ENCODE data around the gene ARHGAP40. TPM values are rescaled to one million over a fixed set of nuclear protein-coding genes. Genes with fewer than 3 reads are reported as not detected.

ARHGAP40 gene
- total RNA-seq, 1 donor from 2014 or later: 1.1 TPM

GRCh38 chr20:38599410-38599882 lies 2.2 kb upstream of the ARHGAP40 start:
- no peaks in the 10 kb centered on the region for H3K27me3 ChIP-seq (ENCODE audit: control insufficient read depth, insufficient read depth, low read length)
- FAIRE-seq: no peak
- TF ChIP-seq CTCF (IDR thresholded peaks at IDR 0.05; ENCODE audit: insufficient read depth, low read length, severe bottlenecking): no peak
- no peak overlapping the region for H3K4me3 ChIP-seq (ENCODE audit: low read depth, low read length)
- DNase-seq (ENCODE audit: low read depth): peak; percentile 50
- no peaks in the 10 kb centered on the region for H3K36me3 ChIP-seq (ENCODE audit: control insufficient read depth, insufficient read depth, low read length)

- FAIRE-seq: no peak
- H3K36me3 ChIP-seq (ENCODE audit: control insufficient read depth, insufficient read depth, low read length): no peaks in the 10 kb centered on the region
- H3K27me3 ChIP-seq (ENCODE audit: control insufficient read depth, insufficient read depth, low read length): no peaks in the 10 kb centered on the region
Measured at GRCh38 chr20:38600057-38600456, 1.6 kb upstream of the ARHGAP40 start.

DNA sequence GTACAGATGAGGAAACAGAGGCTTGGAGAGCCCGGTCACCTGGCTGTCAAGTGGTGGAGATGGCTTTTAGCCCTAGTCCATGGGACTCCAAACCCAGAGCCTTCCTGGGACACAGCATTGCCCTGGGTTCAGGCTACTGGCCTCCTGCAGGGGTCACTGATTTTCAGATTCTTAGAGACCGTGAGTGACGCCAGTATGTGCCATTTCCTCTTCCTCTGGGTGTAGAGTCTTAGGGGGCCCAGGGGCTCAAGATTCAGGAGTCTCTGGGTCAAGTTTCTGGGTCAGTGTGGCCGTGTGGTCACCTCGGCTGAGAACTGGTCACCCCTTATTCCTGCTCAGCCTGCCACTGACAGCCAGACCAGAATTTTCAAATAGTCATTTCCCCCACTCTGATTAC lies 574 bp downstream of the ARHGAP40 start:
- no peaks in the 10 kb centered on the region for H3K27me3 ChIP-seq (ENCODE audit: control insufficient read depth, insufficient read depth, low read length)
- TF ChIP-seq CTCF (IDR thresholded peaks at IDR 0.05; ENCODE audit: insufficient read depth, low read length, severe bottlenecking): no peak
- peak overlapping the region; percentile 49 for H3K4me3 ChIP-seq (ENCODE audit: low read depth, low read length)
- H3K36me3 ChIP-seq (ENCODE audit: control insufficient read depth, insufficient read depth, low read length): no peaks in the 10 kb centered on the region
- DNase-seq (ENCODE audit: low read depth) (no peak), FAIRE-seq (no peak)

More at GRCh38 chr20:38600057-38600456, 1.6 kb upstream of the ARHGAP40 start:
- DNase-seq (ENCODE audit: low read depth): no peak
- no peak overlapping the region for H3K4me3 ChIP-seq (ENCODE audit: low read depth, low read length)
- TF ChIP-seq CTCF (IDR thresholded peaks at IDR 0.05; ENCODE audit: insufficient read depth, low read length, severe bottlenecking): no peak

DNA sequence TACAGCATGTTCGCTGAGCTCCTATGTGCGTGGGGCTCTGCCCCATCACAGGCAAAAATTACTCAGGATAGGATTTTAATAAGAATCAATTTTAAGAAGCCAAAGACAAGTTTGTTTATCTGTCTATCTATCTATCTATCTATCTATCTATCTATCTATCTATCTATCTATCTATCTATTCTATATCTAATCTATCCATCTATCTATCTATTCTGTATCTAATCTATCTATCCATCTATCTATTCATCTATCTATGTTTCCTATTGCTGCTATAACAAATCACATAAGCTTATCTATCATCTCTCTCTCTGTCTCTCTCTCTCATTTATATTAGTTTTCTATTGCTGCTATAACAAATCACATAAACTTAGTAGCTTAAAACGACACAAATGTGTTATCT lies 1.7 kb downstream of the ARHGAP40 start:
- no peak for TF ChIP-seq CTCF (IDR thresholded peaks at IDR 0.05; ENCODE audit: insufficient read depth, low read length, severe bottlenecking)
- no peaks in the 10 kb centered on the region for H3K27me3 ChIP-seq (ENCODE audit: control insufficient read depth, insufficient read depth, low read length)
- FAIRE-seq (no peak), DNase-seq (ENCODE audit: low read depth) (no peak)
- H3K36me3 ChIP-seq (ENCODE audit: control insufficient read depth, insufficient read depth, low read length): no peaks in the 10 kb centered on the region
- H3K4me3 ChIP-seq (ENCODE audit: low read depth, low read length): no peak overlapping the region

DNA sequence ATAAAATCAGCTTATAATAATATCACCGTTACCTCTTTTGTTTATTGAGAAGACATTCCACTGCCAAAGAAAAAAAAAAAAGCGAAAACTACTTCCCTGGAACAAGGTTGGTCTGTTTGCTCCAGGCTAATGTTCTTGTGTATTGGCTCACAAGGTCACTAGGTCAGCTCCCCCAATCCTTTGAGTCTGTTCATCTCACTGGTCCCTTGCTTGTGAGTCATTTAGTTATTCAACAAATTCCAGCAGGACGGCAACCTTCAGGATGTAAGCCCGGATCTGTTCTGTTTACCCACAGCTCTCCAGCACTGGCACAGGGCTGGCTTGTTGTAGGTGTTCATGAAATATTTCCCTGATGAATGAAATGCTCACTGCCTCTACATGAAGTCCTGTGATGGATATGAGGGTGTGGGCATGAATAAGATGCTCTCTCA lies 3.3 kb downstream of the ARHGAP40 start:
- FAIRE-seq: peak; percentile 23
- Histone ChIP-seq H3K36me3 (ENCODE audit: control insufficient read depth, insufficient read depth, low read length) (no peaks in the 10 kb centered on the region), H3K27me3 (ENCODE audit: control insufficient read depth, insufficient read depth, low read length) (no peaks in the 10 kb centered on the region), H3K4me3 (ENCODE audit: low read depth, low read length) (no peak overlapping the region)
- TF ChIP-seq CTCF (IDR thresholded peaks at IDR 0.05; ENCODE audit: insufficient read depth, low read length, severe bottlenecking): no peak
- peak; percentile 95 for DNase-seq (ENCODE audit: low read depth)

GRCh38 chr20:38607351-38607750 lies 5.7 kb downstream of the ARHGAP40 start:
- Histone ChIP-seq H3K36me3 (ENCODE audit: control insufficient read depth, insufficient read depth, low read length) (no peaks in the 10 kb centered on the region), H3K4me3 (ENCODE audit: low read depth, low read length) (no peak overlapping the region), H3K27me3 (ENCODE audit: control insufficient read depth, insufficient read depth, low read length) (no peaks in the 10 kb centered on the region)
- TF ChIP-seq CTCF (IDR thresholded peaks at IDR 0.05; ENCODE audit: insufficient read depth, low read length, severe bottlenecking): no peak
- DNase-seq (ENCODE audit: low read depth) (no peak), FAIRE-seq (no peak)

Measured in bronchial epithelial cell (primary cell).